Fibroblast of pulmonary artery (primary cell): ENCODE data around the gene KRTAP10-4.

Source experiments
- DNase-seq: peaks from one replicate; pipeline ENCODE4 v3.0.0-alpha.2; 2010; ENCODE audit warnings: low read depth
- H3K4me3 ChIP-seq: replicated peaks from 2 replicates; pipeline ENCODE4 v1.5.1; 2011; ENCODE audit warnings: low read depth, mild to moderate bottlenecking, control low read depth, low read length, moderate library complexity
- CTCF ChIP-seq: IDR thresholded peaks from 2 replicates; pipeline ENCODE4 v1.5.1; 2011; ENCODE audit warnings: mild to moderate bottlenecking, control low read depth, low read length, inconsistent platforms; ENCODE audit errors: missing control alignments

Gene KRTAP10-4

GRCh38 chr21:44539046-44539445 lies 34.5 kb upstream of the KRTAP10-4 start:
- no peak for TF ChIP-seq CTCF
- no peak overlapping the region for H3K4me3 ChIP-seq
- DNase-seq, result no peak

GRCh38 chr21:44539991-44540666 lies 33.4 kb upstream of the KRTAP10-4 start, which contains the start of gene KRTAP10-1:
KRTAP10-1 (minus strand) TSS chr21:44540195; CDS start chr21:44540150, 45 bp downstream.
- no peak for DNase-seq
- no peak within 1 kb of the TSS for H3K4me3 ChIP-seq
- TF ChIP-seq CTCF, result no peak

- DNase-seq, result no peak
- H3K4me3 ChIP-seq, result no peak overlapping the region
- no peak for TF ChIP-seq CTCF
Measured at GRCh38 chr21:44540741-44541288, 32.7 kb upstream of the KRTAP10-4 start.

- TF ChIP-seq CTCF, result no peak
- DNase-seq, result no peak
- no peak overlapping the region for H3K4me3 ChIP-seq
Measured at GRCh38 chr21:44542716-44543115, 30.8 kb upstream of the KRTAP10-4 start.

- TF ChIP-seq CTCF, result no peak
- no peak for DNase-seq
- H3K4me3 ChIP-seq, result no peak overlapping the region
Measured at GRCh38 chr21:44544566-44544965, 29.0 kb upstream of the KRTAP10-4 start.

GRCh38 chr21:44547656-44548331 lies 25.7 kb upstream of the KRTAP10-4 start:
- no peak overlapping the region for H3K4me3 ChIP-seq
- TF ChIP-seq CTCF, result no peak
- DNase-seq, result no peak
